SU-DHL-6 (cell line): ENCODE data around the gene ADAMTS17.

ENCODE experiments used
- EZH2phosphoT487 ChIP-seq: fragments of 200-600 bp; sonication (generic), shearing (Covaris generic); conservative IDR thresholded peaks from 2 replicates; pipeline ENCODE4 v1.6.1; 2018; ENCODE audit warnings: mild to moderate bottlenecking, antibody characterized with exemption, low read length, moderate library complexity, mixed read lengths
- TF ChIP-seq, protein P1 (sequence below): fragments of 200-600 bp; sonication (generic); IDR thresholded peaks from one replicate; pipeline ENCODE4 v1.5.1; 2017; ENCODE audit warnings: antibody characterized with exemption, mild to moderate bottlenecking, low read length, moderate library complexity; ENCODE audit not compliant: insufficient read depth, poor library complexity, severe bottlenecking

DNA sequence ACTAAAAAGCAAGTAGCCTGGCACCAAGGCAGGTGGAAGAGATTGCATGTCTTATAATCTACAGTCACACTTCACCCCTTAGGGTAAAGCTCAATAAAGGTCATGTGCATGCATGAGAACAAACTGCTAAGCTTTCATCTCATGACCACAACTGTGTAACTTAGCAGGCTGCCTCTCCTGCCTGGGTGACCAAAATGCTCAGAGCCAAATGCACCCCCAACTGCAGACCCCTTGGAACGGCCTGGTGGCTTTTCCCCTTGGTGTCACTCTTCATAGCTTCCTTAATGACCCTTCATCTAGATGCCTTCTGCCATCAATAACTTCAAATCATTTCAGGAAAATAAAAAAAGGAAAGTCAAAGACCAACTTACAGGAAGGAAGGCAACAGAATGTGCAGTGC is 88.1 kb downstream of the ADAMTS17 start:
- TF ChIP-seq, protein P1, sequence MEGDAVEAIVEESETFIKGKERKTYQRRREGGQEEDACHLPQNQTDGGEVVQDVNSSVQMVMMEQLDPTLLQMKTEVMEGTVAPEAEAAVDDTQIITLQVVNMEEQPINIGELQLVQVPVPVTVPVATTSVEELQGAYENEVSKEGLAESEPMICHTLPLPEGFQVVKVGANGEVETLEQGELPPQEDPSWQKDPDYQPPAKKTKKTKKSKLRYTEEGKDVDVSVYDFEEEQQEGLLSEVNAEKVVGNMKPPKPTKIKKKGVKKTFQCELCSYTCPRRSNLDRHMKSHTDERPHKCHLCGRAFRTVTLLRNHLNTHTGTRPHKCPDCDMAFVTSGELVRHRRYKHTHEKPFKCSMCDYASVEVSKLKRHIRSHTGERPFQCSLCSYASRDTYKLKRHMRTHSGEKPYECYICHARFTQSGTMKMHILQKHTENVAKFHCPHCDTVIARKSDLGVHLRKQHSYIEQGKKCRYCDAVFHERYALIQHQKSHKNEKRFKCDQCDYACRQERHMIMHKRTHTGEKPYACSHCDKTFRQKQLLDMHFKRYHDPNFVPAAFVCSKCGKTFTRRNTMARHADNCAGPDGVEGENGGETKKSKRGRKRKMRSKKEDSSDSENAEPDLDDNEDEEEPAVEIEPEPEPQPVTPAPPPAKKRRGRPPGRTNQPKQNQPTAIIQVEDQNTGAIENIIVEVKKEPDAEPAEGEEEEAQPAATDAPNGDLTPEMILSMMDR, result no peak
- no peak for TF ChIP-seq EZH2phosphoT487
